Subcutaneous abdominal adipose tissue (tissue), 5 donors: ENCODE measurements around the gene AXIN2.

ENCODE experiments used
- H3K27ac ChIP-seq: one replicate; pipeline ENCODE4 v1.7.0; 2013; ENCODE audit warnings: low read depth, mild to moderate bottlenecking, inconsistent platforms, low read length, moderate library complexity
- H3K27me3 ChIP-seq, 5 donors: one replicate each; pipeline ENCODE4 v1.7.0; 2013; ENCODE audit warnings: low read length in 5 of 5, inconsistent platforms in 1 of 5; ENCODE audit not compliant: control insufficient read depth in 5 of 5, insufficient read depth in 4 of 5
- H3K36me3 ChIP-seq, 5 donors: one replicate each; pipeline ENCODE4 v1.7.0; 2013; ENCODE audit warnings: low read length in 5 of 5; ENCODE audit not compliant: control insufficient read depth in 5 of 5, insufficient read depth in 5 of 5
- H3K4me1 ChIP-seq, 5 donors: one replicate each; pipeline ENCODE4 v1.7.0; 2013; ENCODE audit warnings: low read length in 5 of 5, mild to moderate bottlenecking in 3 of 5, moderate library complexity in 1 of 5; ENCODE audit not compliant: control insufficient read depth in 5 of 5, insufficient read depth in 5 of 5
- H3K4me3 ChIP-seq, 5 donors: one replicate each; pipeline ENCODE4 v1.7.0; 2013; ENCODE audit warnings: low read length in 5 of 5, low read depth in 1 of 5
- H3K9ac ChIP-seq, 5 donors: one replicate each; pipeline ENCODE4 v1.7.0; 2013; ENCODE audit warnings: low read length in 5 of 5, mild to moderate bottlenecking in 4 of 5, moderate library complexity in 3 of 5
- H3K9me3 ChIP-seq, 5 donors: one replicate each; pipeline ENCODE4 v1.7.0; 2013; ENCODE audit warnings: low read length in 5 of 5; ENCODE audit not compliant: control insufficient read depth in 5 of 5
- donor health status: healthy.
- donor health status: healthy.
- donor health status: healthy.
- donor health status: healthy.
- donor health status: healthy.

The AXIN2 gene

DNA sequence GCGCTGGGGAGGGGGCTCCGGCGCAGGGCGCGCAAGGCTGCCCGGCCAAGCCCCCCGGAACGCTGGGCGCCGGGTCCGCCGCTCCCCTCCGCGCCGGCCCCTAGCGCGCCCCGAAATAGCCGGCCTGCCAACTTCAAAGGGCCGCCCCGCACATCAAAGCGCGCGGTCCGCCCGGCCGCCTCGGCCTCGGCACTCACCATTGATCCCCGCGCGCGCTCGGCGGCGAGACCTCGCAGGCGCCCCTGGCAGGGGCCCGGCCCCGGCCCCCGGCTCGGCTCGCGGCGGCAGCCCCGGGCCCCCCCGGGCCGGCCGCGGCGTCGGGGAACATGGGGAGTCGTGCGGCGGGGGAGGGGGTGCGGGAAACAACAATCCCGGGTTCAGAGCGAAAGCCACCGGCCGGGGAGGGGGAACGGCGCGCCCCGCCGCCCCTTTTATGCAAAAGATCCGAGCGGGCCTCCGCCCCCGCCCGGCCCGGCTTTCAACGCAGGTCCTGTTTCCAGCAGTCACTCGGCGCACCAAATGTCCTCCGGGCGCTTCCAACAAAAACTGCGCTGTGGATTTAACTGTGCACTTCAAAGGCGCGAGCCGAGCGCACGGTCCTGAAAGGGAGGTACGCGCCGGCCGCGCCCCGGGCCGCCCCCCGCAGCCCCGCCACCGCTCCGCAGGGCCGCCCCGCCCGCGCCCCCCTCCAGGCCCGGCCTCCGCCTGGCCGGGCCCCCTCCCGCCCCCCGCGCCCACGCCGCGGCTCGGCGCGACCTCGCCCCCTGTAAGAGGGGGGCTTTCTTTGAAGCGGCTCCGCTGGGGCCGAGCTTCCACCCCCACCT lies 608 bp downstream of the AXIN2 start:
- Histone ChIP-seq H3K36me3 (peaks cover 0 to 5% (median 0%) of the 10 kb centered on the region in 5 donors), H3K27ac (no peak overlapping the region), H3K4me3 (peak overlapping the region in 4 of 5 donors; percentile 67 to 85 (median 72)), H3K9me3 (no peaks in the 10 kb centered on the region), H3K9ac (peak overlapping the region in 3 of 5 donors; percentile 69 to 72 (median 71)), H3K4me1 (peaks cover 0 to 31% (median 21%) of the 10 kb centered on the region in 5 donors), H3K27me3 (no peaks in the 10 kb centered on the region)

DNA sequence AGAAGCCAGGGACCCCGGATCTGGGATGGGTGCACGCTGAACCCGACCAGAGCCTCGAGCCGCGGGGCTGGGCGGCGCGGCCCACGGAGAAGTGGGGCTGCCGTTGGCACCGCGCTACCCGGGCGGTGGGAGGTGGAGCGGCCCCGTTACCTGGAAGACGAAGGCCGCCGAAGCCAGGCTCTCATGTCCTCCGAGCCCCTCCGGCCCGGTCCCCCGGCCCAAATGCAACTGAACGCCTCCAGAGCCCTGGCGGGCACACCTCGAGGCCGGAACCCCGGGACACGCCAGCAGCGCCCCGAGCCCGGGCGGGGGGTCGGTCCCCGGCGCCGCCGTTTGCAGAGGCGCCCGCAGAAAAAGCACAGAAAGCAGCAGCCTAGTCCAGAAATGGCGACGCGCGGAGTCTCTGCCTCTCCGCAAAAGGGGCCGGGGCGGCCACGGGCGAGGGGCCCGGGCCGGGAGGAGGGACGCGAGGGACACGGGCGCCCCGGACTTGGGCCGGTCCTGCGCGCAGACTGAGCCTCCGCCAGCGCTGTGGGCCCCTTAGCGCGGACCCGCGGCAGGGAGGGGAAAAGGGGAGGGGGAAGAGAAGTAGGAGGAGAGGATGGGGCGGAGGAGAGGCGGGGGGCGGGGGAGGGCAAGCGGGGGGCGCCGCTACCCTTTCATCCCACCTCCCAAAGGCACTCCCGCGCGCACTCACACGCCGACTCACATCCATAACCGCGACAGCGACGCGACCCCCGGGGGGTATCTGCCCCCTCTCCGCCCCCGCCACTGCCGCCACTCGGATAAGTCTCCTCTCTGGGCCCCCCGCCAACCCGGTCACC lies 1.4 kb downstream of the AXIN2 start:
- Histone ChIP-seq H3K9ac (peak overlapping the region in 4 of 5 donors; percentile 64 to 78 (median 71)), H3K27ac (peak overlapping the region; percentile 24), H3K4me1 (peaks cover 0 to 31% (median 21%) of the 10 kb centered on the region in 5 donors), H3K9me3 (no peaks in the 10 kb centered on the region), H3K27me3 (no peaks in the 10 kb centered on the region), H3K4me3 (peak overlapping the region; percentile 59 to 85 (median 67)), H3K36me3 (peaks cover 0 to 5% (median 0%) of the 10 kb centered on the region in 5 donors)

DNA sequence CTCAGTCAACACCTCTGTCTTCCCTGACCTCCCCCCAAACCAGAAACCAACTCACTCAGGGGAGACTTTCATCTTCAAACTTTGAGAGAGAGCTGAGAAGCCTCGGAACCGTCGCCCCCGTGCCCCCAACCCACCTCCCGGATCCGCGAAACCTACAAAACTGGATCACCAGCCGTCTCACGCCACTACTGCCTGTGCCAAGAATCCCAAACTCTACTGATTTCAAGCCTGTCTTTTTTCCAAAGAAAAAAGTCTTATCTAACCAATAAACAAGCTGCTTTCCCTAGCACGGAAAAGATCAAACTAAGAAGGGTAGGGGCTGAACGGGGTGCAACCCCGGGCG lies 2.0 kb downstream of the AXIN2 start:
- H3K27ac ChIP-seq = peak overlapping the region; percentile 24
- peaks cover 0 to 31% (median 17%) of the 10 kb centered on the region in 5 donors for H3K4me1 ChIP-seq
- peak overlapping the region; percentile 59 to 85 (median 67) for H3K4me3 ChIP-seq
- H3K36me3 ChIP-seq = peaks cover 0 to 5% (median 0%) of the 10 kb centered on the region in 5 donors
- no peaks in the 10 kb centered on the region for H3K9me3 ChIP-seq
- no peaks in the 10 kb centered on the region for H3K27me3 ChIP-seq
- H3K9ac ChIP-seq = peak overlapping the region in 4 of 5 donors; percentile 64 to 78 (median 71)

DNA sequence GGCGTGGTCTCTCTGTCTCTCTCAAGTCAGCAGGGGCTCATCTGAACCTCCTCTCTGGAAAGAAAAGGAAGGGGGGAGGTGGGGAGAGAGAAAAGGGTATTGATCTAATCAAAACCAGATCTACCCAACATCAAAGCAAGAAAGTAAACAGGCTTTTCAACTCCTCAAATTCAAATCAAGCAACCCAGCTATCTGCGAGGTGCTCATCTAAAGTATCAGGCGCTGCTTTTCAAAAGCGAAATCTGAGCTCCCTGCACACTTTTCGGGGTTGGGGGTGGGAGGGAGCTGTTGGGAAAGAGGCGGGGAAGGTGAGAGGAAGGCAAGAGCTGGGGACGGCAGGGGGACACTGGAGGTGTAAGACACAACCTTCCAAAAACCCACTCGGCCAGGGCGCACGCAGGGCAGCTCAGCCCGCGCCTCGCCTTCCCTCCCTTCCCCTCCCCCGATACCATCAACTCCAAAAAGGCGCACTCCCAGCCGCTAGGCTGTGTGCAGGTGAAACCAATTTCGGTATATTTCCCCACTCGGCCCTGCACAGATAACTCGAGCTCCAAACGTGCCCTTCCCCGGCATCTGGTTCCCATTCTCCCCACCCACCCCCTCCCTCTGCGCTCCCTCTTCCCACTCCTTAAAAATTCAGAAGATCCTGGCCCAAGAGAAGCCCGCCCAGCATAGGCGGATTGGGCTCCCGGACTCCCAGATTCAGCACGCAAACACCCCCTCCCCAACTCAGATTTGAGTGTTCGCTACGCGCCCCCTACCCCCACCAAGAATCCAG lies 2.6 kb downstream of the AXIN2 start:
- Histone ChIP-seq H3K9ac (peak overlapping the region in 4 of 5 donors; percentile 64 to 78 (median 71)), H3K4me3 (peak overlapping the region; percentile 59 to 85 (median 67)), H3K27ac (peak overlapping the region; percentile 24)

DNA sequence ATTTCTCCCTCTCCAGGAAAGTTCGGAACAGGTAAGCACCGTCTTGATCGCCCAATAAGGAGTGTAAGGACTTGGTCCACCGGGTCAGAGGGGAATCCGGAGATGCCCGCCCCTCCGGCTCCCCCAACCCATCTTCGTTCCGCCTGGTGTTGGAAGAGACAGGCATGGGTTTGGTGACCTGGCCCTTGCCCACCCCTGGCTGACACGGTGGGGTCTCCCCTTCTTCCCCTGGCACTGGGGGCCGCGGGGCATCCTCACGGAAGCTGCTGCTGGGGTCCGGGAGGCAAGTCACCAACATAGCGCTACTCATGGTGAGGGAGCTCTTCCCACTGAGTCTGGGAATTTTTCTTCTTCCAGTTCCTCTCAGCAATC lies 3.2 kb downstream of the AXIN2 start:
- Histone ChIP-seq H3K27me3 (no peaks in the 10 kb centered on the region), H3K9ac (no peak overlapping the region)

More for the DNA sequence above, 2.6 kb downstream of the AXIN2 start:
- Histone ChIP-seq H3K27me3 (no peaks in the 10 kb centered on the region), H3K9me3 (no peaks in the 10 kb centered on the region), H3K36me3 (peaks cover 0 to 5% (median 0%) of the 10 kb centered on the region in 5 donors), H3K4me1 (peaks cover 0 to 31% (median 17%) of the 10 kb centered on the region in 5 donors)

DNA sequence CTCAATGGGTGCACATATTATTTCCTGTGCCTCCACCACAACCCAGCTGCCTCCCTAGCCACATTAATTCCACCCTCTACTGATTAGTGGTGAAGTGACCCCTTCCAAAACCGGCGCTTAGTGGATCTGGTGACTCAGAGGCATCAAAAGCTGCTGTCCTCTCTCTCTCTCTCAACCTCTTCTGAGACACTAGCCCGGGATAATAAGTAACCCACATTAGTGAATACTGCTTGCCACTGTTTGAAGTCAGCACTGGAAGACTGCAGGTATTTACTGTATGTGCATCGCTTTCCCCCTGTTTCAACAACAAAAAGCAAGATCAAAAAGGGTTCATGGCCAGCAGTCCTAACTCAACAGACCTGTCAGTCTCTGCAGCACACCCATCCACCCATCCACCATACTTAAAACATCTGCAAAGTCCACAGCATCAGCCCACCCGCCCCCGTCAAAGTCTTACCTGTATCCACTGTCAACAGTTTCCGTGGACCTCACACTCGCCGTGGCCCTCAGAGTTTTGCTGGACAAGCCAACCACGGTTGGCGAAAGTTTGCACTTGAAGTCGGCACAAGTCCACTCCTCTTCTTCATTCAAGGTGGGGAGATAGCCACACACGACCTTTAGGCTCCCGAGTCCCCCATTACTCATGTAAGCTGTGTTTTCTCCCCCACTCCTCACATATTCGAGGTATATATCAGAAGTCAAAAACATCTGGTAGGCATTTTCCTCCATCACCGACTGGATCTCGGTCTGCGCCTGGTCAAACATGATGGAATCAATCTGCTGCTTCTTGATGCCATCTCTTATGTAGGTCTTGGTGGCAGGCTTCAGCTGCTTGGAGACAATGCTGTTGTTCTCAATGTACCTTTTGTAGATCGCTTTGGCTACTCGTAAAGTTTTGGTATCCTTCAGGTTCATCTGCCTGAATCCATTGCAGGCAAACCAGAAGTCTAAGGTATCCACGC lies 3.8 kb downstream of the AXIN2 start:
- Histone ChIP-seq H3K4me1 (peaks cover 0 to 31% (median 17%) of the 10 kb centered on the region in 5 donors), H3K4me3 (peak overlapping the region in 4 of 5 donors; percentile 1 to 41 (median 31)), H3K27ac (no peak overlapping the region), H3K9me3 (no peaks in the 10 kb centered on the region), H3K27me3 (no peaks in the 10 kb centered on the region), H3K9ac (peak overlapping the region in 2 of 5 donors; percentile 56 to 59), H3K36me3 (peaks cover 0 to 5% (median 0%) of the 10 kb centered on the region in 5 donors)

More for the DNA sequence above, 3.2 kb downstream of the AXIN2 start:
- H3K4me3 ChIP-seq = peak overlapping the region; percentile 11 to 77 (median 59)
- H3K27ac ChIP-seq = no peak overlapping the region
- H3K36me3 ChIP-seq = peaks cover 0 to 5% (median 0%) of the 10 kb centered on the region in 5 donors
- no peaks in the 10 kb centered on the region for H3K9me3 ChIP-seq
- peaks cover 0 to 31% (median 16%) of the 10 kb centered on the region in 5 donors for H3K4me1 ChIP-seq

DNA sequence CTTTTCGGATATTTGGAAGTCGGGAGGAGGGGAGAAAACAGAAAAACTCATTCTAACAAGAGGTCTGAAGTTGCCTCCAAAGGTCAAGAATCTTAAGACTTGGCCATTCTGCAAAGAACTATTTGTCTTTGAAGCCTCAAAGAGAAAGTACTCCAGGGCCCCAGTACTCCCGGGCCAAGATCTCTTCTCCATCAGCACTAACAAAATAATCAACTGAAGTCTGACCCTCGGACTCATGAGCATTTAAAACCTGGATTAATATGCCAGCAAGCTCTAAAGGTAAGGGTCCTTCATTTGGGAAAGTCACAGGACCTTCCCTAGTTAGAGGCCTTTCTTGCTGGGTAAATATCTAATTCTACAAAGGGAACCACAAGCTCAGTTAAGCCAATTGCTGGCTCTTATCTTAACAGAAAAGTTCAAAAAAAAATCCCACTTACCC lies 4.5 kb downstream of the AXIN2 start:
- Histone ChIP-seq H3K4me3 (peak overlapping the region; percentile 1 to 41 (median 22)), H3K9ac (peak overlapping the region in 1 of 5 donors; percentile 59), H3K27ac (peak overlapping the region; percentile 30), H3K9me3 (no peaks in the 10 kb centered on the region), H3K4me1 (peaks cover 0 to 32% (median 21%) of the 10 kb centered on the region in 5 donors), H3K27me3 (no peaks in the 10 kb centered on the region), H3K36me3 (peaks cover 0 to 5% (median 0%) of the 10 kb centered on the region in 5 donors)

DNA sequence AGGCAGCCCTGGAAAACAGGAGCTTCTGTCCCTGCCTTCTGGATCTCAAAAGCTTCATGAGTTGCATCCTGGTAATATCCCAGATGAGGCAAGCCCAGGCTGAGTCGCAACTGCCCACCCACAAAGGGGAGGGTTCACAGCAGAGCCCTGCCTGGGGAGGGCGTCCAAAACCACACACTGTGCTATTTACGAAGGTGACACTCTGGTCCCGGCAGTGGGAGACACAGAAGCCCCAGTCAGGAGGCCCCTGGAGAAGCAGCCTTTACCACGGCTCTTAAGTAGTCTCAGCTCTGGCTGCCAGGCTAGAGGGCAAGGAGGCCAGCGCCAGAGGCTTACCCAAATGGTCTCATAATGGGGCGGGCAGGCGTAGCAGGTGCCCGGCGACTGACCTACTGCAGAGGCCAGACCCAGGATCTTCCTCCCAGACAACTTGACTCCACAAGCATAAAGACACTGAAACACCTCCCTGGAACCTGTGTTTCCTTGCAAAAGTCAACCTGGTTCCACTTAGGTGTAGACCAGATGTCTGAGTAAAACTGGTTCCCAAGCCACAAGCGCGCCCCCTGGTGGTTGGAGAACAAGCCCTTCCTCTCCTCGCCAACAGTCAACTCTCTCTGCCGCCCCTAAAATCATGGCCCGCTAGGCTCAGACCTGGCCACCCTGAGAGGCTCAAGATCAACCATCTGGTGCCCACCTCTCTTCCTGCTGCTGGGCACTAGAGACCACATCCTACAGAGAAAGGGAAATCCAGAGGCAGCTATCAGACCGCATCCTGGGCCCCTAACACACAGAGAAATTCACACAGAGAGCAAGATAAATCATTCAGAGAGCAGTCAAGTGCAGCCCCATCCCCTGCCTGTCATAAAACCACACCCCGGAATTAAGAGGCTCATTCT lies 5.2 kb downstream of the AXIN2 start:
- Histone ChIP-seq H3K27me3 (no peaks in the 10 kb centered on the region), H3K9me3 (no peaks in the 10 kb centered on the region), H3K4me1 (peaks cover 2 to 34% (median 24%) of the 10 kb centered on the region in 5 donors), H3K9ac (peak overlapping the region in 1 of 5 donors; percentile 59), H3K27ac (peak overlapping the region; percentile 30), H3K4me3 (peak overlapping the region in 4 of 5 donors; percentile 15 to 40 (median 28)), H3K36me3 (peaks cover 0 to 5% (median 0%) of the 10 kb centered on the region in 5 donors)
